GM21723 (cell line): ENCODE results near the gene GAB2.

Experiments
- ATAC-seq: cut with Tn5 transposase; IDR thresholded peaks from one replicate; pipeline ENCODE4 v1.9.1; 2021; ENCODE audit warnings: mild to moderate bottlenecking, moderate library complexity; ENCODE audit not compliant: unreplicated experiment

Gene GAB2

GRCh38 chr11:78402847-78403246 lies 14.8 kb downstream of the GAB2 start:
- ATAC-seq = no peak

GRCh38 chr11:78400702-78401101 lies 16.9 kb downstream of the GAB2 start:
- no peak for ATAC-seq

GRCh38 chr11:78400116-78400515 lies 17.5 kb downstream of the GAB2 start:
- ATAC-seq = no peak

- no peak for ATAC-seq
Observed at GRCh38 chr11:78399136-78399535, 18.5 kb downstream of the GAB2 start.

GRCh38 chr11:78398715-78399114 lies 18.9 kb downstream of the GAB2 start:
- ATAC-seq = no peak

- ATAC-seq = peak; percentile 79
Observed at GRCh38 chr11:78397398-78397797, 20.2 kb downstream of the GAB2 start.

GRCh38 chr11:78395597-78395996 lies 22.0 kb downstream of the GAB2 start:
- ATAC-seq = no peak

GRCh38 chr11:78392854-78393253 lies 24.8 kb downstream of the GAB2 start:
- no peak for ATAC-seq

- no peak for ATAC-seq
Observed at GRCh38 chr11:78391424-78391823, 26.2 kb downstream of the GAB2 start.

- ATAC-seq = no peak
Observed at GRCh38 chr11:78390809-78391208, 26.8 kb downstream of the GAB2 start.

- ATAC-seq = no peak
Observed at GRCh38 chr11:78386215-78386941, 31.2 kb downstream of the GAB2 start.

- no peak for ATAC-seq
Observed at GRCh38 chr11:78385205-78385604, 32.4 kb downstream of the GAB2 start.

- ATAC-seq = no peak
Observed at GRCh38 chr11:78384231-78384630, 33.4 kb downstream of the GAB2 start.

- no peak for ATAC-seq
Observed at GRCh38 chr11:78381865-78382264, 35.8 kb downstream of the GAB2 start.

- no peak for ATAC-seq
Observed at GRCh38 chr11:78380615-78381051, 37.0 kb downstream of the GAB2 start.

GRCh38 chr11:78379039-78379670 lies 38.5 kb downstream of the GAB2 start:
- ATAC-seq = no peak

GRCh38 chr11:78377625-78378418 lies 39.8 kb downstream of the GAB2 start:
- no peak for ATAC-seq

GRCh38 chr11:78376858-78377257 lies 40.8 kb downstream of the GAB2 start:
- no peak for ATAC-seq

- no peak for ATAC-seq
Observed at GRCh38 chr11:78374917-78375316, 42.7 kb downstream of the GAB2 start.

GRCh38 chr11:78373689-78374088 lies 43.9 kb downstream of the GAB2 start:
- ATAC-seq = no peak

- ATAC-seq = no peak
Observed at GRCh38 chr11:78372114-78372768, 45.4 kb downstream of the GAB2 start.
